NCI-H1694 (cell line): ENCODE data around the gene ACVRL1.
A peak's percentile ranks its signal among the peaks of the same experiment; 100 is the strongest.

Experiments used
- DNase-seq: peaks from one replicate; lab custom pipeline; 2025; lab: John Stamatoyannopoulos, UW

Gene ACVRL1

DNA sequence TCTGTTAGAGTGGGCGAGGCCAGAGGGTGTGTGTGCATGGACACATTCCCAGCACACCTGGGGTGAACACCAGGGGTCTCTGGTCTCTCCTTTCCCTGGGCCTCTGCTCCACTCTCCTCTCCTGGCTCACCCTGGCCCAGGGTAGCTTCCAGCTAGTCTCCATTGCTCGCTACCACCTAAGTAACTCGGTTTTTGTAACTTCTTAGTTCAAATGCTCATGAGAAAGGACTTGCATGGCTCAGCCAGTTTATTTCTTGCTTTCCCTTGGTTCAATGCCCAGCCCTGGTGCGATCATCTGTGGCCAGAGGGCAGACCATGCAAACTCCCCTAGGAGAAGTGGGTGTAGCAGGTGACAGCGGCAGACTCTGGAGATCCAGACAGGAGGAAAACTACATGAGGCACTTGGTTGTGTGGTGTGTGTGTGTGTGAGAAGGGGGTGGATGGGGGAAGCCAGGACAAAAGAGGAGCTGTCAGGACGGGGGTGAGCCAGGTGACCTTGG is 35.2 kb downstream of the ACVRL1 start:
- DNase-seq: no peak

DNA sequence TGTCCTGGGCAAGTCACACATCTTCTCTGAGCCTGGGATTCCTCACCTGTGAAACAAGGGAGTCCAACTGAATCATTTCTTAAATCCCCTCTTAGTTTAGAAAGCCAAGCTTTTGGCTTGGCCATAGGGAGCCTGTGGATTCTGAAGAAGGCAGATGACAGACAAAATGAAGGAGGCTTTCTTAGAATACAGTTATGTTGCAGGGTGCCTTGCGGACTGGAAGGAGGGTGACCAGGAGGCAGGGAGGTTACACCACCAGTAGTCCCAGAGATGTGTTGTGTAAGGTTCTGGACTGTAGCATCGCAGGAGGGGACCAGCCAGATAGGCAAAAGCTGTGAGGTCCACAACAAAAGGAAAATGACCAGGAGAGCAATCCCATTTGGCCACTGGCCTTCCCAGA is 36.0 kb downstream of the ACVRL1 start:
- DNase-seq: no peak

DNA sequence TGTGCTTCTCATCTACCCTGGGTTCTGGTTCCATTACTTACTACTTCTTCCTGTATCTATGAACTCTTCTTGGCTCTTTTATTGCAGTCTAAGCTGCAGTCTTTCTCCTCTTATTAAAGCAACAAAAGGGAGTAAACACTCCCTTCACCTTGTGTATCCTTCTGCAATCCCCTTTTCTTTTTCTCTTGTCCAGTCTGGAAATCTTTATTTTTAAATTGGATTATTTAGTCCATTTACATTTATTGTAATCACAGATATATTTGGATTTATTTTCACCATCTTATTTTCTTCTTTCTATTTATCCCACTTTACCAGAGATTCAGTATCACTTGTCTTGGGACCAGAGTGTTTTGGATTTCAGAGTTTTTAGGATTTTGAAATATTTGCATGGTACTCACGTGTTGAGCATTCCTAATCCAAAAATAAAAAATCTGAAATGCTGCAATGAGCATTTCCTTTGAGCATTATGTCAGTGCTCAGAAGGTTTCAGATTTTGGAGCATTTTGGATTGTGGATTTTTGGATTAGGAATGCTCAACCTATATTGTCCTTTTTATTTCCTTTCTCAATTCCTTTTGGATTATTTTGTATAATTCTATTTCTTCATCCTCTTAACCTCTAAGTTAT is 37.4 kb downstream of the ACVRL1 start:
- DNase-seq: no peak

DNA sequence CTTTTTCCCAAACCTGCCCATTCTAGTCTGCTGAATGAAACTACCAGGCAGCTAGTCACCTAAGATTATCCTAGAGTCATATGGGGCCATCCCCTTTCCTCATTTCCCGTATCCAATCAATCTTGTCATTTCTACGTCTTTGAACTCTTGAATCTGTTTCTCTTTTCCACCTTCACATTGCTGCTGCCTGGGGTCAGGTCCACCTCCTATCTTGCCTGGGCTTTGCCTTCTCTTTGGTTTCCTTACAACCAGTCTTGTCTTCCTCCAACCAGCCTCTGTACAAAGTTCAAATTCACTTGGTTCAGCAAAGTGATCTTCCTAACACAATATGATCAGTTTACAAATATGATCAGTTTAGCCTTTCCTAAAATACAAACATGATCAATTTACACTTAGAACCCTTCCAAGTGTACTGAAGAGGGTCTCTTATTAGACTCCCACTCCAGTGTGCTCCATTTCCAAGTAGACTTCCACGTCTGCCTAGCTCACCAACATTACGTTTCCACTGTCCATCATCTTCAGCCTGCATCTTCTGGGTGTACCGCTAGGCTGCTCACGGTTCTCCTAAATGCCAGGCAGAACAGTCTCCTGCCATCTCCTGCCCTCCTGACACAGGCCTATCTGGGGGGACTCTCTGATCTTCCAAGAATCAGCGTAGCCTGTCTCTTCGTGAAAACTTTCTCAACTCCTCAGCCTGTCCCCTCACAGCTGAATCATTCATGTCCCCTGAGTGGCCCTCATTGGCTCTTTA is 40.1 kb downstream of the ACVRL1 start:
- DNase-seq: no peak

DNA sequence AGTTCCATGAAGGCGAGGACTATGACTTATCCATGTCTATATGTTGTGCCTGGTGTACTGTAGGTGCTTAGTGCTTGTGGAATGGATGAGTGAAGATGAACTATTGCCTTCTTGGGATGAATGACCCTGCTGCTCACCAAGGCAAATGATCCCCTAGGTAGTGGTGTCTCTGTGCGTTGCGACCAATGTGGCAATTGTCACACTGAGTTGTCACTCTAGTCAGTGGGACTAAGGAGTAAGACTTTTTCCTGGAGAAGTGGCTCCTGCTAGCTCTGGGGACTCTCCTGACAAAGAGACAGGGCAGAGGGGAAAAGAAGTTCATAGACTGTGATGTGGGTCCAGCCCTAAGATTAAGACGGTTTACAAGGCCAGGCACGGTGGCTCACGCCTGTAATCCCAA is 40.8 kb downstream of the ACVRL1 start:
- DNase-seq: no peak

DNA sequence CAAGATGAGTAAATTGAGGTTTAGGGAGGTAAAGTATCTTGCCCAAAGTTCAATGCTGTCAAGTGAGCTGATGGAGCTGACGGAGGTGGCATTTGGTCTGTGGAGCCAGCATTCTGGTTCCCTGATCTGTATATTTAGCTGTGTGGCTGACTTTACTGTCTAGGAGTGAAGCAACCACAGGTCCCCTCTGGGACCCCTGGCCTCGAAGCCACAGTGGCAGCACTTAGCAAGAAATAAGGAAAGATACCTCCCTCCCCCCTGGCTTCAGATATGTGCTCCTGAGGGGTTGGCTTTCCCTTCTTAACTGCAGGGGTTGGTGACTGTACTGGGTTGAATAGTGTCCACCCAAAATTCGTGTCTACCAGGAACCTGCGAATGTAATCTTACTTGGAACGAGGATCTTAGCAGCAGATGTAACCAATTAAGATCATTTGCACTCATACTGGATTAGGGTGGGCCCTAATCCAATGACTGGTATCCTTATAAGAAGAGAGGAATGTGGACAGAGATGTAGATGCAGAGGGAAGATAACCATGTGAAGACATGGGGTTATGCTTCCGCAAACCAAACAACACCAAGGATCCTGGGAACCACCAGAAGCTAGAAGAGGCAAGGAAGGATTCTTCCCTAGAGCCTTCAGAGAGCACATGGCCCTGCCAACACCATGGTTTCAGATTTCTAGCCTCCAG is 42.2 kb downstream of the ACVRL1 start:
- no peak for DNase-seq

DNA sequence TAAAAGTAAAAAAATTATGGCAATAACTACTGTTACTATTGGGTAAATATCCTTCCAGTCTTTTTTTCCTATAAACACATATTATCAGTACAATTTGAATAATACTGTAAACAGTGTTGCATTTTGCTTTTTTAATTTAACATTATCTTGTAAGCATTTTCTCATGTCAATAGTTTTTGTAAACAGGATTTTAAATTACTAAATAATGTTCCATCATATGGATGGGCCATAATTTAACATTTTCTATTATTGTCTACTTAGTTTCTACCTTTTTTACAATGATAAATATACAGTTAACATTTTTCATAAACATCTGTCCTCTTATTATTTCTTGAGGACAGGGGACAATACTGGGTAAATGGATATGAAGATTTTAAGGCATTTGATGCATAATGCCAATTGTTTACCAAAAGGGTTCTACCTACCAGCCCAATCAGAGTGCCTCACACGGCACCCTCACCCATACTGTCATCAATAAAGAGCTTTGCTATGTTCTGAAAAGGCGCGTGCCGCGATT is 43.4 kb downstream of the ACVRL1 start:
- DNase-seq: no peak

DNA sequence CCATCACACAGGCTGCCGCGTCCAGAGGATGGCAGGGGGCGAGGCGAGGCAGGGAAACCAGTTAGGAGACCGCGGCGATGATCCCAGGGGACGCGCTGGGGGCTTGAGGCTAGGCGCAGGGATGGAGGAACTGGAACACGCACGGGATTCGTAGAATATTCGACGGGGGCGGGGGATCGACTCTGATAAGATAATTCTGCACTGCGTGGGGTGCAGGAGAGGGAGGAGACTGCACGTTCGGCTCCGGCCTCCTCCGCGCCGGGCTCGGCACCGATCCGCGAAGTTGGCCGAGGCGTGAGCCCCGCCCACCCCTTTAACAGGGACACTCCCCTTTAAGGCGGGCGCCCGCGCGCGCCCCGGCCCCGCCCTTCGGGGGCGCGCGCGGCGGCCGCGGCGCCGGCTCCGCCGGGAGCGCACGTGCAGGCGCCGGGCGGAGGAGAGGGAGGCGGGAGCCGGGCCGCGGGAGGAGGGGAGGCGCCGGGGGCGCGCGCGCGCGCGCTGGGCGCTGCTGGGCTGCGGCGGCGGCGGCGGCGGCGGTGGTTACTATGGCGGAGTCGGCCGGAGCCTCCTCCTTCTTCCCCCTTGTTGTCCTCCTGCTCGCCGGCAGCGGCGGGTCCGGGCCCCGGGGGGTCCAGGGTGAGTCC is 44.0 kb downstream of the ACVRL1 start, which contains the start of gene ACVR1B:
ACVR1B (plus strand) TSS at position 501 of the 644 bp plus-strand sequence; CDS start at position 546, 45 bp downstream.
- peak; percentile 61 for DNase-seq

DNA sequence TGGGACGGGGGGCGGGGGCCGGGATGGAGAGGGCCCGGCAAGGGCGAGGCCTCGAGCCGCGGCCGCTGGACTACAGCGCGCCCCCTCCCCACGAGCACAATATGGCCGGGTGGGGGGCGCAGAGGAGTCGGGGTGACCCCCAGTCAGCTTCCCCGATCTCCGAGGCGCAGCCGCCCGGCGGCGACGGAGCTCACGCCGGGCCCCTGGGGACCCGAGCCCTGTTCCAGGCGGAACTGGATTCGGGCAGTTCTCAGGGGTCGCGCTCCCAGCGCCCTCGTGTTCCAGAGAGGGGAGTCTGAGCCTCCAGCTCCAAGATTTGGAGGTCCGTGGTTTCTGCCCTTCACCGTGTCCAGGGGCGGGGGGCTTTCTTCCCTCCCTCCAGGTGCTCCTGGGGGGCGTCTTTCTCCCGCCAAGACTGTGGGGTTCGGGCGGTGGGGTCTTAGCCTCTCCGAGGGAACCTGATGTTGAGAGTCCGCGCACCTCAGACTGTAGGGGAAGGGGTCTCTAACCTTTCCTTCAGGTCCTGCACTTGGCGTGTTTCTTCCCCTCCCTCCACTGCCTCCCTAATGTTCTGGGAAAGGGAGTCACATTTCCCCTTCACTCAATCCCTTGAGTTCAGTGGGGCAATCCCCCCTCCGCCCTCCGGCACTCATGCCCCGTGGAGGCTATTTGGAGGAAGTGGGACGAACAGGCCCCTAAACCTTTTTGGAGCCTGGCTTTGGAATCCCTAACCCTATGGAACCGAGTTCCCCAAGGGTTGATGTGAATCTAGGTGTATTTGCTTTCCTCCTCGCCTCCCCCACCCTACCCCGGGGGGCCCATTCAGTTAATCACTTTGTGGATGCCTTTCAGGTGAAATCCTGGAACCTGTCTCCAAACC is 44.8 kb downstream of the ACVRL1 start:
- DNase-seq: no peak

DNA sequence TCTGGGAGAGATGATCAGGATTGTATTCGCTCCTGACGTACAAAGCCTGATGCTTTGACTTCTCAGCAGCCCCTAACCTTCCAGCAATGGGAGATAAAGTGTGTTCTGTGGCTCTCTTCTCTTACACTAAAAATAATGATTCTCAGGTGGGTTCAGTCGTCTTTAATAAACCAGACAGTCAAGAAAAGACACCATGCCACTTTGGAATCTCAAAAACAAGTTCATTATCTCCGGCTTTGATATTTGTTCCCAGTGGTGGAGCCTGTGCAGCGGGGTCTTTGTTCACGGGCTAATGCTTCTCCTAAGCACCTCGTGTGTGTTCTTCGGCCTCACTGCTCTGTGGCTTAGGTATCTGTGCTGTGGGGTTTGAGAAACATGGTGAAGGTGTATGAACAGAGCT is 45.8 kb downstream of the ACVRL1 start:
- DNase-seq: no peak

DNA sequence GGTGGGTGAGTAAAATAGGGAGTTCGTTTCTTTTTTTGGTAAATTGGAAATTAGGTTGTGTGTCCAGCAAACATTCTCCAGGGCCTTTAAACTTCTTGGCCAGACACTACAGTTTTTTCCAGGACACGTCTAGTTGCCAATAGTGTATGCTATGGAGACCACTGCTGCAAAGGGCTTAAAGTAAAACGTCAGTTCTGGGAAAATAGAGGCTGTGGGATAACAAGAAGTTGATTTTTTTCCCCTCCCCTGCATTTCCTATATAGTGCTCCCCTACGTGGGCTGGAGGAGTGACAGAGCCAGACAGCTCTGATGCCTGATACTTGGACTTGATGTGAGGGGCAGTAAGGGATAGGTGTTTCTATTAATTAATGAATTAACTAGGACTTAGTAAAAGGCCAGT is 46.6 kb downstream of the ACVRL1 start:
- DNase-seq: no peak

DNA sequence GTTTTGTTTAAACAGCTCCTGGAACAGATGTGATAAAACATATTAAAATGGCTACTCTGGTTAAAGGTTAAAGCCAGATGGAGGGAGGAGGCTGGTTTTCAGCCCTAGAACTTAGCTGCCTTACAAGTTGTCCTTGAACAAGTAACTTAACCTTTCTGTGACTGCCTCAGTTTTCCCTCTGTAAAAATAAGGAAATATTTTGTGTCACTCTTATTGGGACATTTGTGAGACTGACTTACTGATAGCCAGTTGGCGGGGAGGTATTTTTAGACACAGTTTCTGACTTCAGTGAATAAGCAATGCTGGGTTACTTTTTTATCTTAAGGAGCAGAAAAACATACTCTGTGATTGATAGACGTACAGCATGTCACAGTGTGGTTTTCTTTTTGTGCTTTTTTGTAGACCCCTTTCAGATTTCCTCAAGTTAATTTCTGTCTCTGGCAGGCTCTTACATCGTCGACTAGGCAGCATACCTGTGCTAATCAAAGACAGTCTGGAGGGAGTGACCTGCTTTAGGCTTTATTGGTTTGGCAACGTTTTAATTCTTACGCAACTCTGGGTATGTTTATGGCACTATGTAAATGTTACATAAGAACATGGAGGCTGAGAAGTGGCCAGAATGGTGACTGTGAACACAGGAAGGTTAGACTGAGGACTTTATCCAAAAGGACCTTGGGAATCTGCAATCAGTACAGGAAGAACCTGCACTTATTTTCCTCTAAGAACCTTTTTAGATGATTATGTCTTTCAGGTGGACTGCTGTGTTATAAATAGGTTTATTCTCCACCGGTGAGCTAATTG is 47.5 kb downstream of the ACVRL1 start:
- DNase-seq: no peak

DNA sequence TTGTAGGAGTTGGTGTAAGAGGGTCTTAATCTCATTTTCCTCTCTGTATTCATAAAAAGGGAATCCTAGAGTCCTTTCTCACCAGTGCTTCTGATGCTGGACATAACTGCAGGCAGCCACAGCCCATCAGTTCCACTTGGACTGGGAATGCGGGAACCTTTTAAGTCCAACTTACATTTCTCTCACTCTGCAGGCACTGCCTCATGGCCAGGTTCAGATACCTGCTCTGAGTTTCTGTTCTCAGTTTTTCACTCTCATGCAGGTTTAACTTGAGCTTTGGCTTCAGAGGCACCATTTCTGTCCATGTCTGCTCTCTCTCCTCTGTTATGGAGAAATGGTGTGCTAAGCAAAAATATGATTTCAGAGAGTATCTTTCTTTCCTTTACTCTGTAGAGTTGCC is 48.4 kb downstream of the ACVRL1 start:
- no peak for DNase-seq

DNA sequence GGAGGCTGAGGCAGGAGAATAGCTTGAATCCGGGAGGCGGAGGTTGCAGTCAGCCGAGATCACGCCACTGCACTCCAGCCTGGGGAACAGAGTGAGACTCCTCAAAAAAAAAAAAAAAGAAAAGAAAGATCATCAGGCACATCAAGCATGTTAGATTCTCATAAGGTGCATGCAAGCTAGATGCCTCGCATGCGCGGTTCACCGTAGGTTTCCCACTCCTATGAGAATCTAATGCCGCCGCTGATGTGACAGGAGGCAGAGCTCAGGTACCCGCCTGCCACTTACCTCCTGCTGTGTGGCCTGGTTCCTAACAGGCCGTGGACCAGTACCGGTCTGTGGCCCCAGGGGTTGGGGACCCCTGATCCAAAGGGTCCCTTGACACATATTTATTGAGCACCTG is 51.2 kb downstream of the ACVRL1 start:
- DNase-seq: no peak

DNA sequence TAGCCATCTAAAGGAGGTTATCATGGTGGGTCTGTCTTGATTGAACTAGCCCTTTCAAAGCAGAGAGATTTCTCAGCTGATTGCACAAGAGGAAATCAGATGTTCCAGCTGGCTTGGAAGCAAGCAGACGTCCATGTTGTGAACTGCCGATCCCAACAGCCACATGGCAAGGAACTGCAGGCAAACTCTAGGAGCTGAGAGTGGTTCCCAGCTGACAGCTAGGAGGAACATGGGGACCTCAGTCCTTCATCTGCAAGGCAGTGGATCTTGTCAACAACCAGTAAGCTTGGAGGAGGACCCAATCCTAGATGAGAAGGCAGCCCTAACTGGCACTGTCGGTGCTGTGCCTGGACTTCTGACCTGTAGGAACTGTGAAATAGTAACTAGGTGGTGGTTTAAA is 51.9 kb downstream of the ACVRL1 start:
- DNase-seq: no peak

DNA sequence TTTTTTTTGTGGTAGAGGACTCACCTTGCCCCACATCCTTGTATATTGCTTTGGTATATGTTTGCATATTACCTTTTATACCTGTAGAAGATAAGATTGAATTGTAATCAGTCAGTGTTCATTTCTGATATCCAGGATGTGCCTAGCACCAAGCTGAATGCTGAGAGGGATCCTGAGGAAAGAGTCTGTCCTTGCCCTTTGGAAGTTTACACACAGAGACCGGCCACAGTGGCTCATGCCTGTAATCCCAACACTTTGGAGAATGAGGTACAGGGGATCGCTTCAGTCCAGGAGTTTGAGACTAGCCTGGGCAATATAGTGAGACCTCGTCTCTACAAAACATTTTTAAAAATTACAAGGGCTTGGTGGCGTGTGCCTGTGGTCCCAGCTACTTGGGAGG is 52.6 kb downstream of the ACVRL1 start:
- DNase-seq: no peak

DNA sequence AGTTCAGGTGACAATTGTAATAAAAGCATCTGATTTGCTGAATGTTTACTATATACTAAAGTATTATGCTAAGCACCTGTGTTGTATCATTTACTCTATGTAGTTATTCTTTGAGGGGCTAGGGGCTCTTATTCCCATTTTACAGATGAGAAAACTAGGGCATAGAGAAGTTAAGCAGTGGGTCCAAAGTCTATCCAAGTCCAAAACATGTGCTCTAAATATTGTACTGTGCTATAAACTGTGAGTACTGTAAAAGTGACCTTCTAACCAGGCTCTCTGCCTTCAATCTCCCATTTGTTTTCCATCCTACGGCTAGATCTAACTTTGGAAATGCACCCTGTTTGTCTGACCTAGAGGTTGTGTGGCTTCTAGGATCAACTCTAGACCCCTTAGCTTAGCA is 53.2 kb downstream of the ACVRL1 start:
- no peak for DNase-seq

DNA sequence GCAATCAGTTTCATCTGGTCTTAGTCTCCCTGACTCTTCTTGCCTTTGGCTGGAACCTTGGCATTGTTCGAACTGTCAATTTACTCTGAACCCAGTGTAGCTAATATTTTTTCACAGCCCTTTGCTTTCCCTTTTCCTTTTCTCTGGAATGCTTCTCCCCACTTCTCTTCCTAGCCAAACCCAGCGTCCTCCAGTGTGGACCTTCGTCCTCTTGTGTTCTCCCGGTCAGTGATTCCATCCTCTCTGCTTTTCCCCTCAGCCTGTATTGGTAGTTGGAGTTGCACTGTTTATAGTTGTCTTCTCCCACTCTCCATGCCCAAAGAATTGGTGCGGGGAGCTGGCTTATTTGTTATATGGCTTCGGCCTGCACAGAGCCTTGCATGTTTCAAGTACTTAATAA is 53.6 kb downstream of the ACVRL1 start:
- DNase-seq: no peak

DNA sequence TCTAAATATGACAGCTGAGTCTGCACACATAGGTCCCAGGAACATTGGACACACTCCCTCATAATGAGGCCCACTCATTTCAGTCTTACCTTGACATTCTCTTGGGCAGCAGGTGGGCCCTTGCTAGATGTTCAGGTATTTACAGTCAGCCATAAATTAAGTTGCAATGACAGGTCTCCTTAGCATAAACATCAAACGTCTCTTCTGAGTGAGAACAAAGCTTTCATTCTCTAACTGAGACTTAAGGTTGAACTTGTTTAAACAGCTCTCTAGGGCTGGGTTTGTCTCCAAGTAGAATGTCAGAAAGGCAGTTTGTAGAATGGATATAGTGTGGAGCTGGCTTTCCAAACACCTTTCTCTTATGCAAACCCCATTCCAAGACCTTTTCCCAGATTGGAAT is 54.5 kb downstream of the ACVRL1 start:
- DNase-seq: no peak

DNA sequence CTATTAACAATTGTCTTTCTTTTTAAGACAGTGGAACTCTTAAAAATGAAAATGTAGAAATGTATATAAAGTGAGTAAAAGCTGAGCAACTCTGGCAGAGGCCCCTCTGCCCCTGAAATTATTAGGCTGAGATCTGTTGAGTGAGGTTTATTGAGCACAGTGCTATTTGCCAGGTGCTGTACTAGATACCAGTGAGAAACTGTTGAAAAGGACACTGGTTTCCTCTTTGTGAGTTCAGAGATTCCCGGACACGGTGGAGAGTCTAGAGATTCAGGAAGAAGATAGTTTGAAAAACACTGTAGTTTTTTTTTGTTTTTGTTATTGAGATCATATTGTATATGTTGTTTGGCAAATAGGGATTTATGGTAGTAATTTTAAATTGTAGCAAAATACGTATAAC is 55.4 kb downstream of the ACVRL1 start:
- DNase-seq: no peak

DNA sequence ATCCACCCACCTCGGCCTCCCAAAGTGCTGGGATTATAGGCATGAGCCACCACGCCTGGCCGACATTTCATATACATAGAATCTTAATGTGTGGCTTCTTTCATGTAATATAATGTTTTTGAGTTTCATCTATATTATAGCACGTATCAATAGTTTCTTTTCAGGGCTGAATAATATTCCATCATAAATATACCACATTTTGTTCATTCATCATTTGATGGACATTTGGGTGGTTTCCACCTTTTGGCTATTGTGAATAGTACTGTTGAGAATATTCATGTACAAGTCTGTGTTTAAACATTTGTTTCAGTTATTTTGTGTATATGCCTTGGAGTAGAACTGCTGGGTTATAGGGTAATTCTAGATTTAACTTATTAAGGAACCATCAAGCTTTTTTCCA is 56.2 kb downstream of the ACVRL1 start:
- DNase-seq: no peak
